A172 (cell line): ENCODE data around the gene WNT2. TPM values are rescaled to one million over a fixed set of nuclear protein-coding genes. Genes with fewer than 3 reads are reported as not detected.
"Not testable (repeated sequence)": the region's sequence is repeated elsewhere in the genome, so short reads cannot be mapped to it uniquely, and the experiment has no call there.

Source experiments
- DNase-seq: peaks from one replicate; pipeline ENCODE4 v3.0.0-alpha.2; 2015; ENCODE audit warnings: low spot score
- total RNA-seq: library from RNA; depleted of rRNA; stranded (reverse); fragments of >200 nt; shearing (Covaris generic); gene quantifications from 2 replicates; pipeline ENCODE4 v1.2.3, GENCODE V29; 2014; rRNA removed

WNT2 gene
- total RNA-seq, 1 experiment from 2014 or later, result not detected

- DNase-seq, result no peak
Measured at GRCh38 chr7:117262546-117262945, 60.3 kb downstream of the WNT2 start.

DNA sequence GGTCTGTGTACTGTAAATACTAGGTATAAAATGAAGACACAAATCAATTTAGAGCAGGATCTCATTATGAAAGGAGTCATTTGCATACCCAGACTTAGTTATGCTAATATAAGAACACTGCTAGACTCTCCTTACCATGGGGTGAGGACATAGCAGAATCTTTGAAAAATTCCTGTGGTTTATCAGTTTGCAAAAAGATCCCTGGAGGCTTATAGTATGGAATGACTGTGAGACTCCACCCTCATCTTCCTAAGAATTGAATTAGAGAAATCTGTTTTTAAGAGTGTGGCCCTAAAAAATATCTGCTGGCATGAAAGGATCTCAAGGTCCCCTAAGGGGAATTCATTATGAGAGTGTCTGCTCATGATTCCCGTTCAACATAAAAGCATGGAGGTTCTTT lies 63.2 kb downstream of the WNT2 start:
- DNase-seq, result no peak

DNA sequence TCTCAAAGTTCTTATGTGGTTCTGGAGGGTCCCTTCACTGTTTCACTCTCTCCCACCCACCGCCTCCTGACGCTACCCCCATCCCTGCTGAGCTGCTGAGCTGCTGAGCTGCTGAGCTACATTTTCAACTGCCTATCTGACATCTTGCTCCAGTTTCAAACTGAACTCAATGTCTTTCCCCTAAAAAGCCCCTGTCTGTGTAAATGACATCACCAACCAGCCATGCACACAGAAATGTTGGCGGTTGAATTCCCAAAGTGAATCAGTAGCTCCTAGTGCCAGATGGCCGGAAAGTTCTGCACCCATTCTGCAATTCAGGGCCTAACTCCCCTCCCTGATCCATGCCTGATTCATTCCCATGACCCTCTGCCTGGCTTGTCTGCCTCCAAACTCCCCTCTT lies 71.2 kb downstream of the WNT2 start:
- DNase-seq, result no peak

- no peak for DNase-seq
Measured at GRCh38 chr7:117250801-117251200, 72.1 kb downstream of the WNT2 start.

DNA sequence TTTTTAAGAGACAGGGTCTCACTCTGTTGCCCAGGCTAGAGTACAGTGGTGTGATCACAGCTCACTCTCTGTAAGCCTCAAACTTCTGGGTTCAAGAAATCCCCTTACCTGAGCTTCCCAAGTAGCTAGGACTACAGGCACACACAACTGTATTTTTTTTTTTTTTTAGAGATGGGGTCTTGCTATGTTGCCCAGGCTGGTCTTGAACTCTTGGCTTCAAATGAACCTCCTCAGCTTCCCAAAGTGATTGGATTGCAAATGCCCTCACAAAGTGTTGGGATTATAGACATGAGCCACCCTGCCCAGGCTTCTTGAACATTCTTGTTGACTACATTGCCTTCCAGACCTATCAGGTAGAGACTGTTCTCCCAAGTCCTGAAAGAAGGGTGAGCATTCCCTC lies 72.6 kb downstream of the WNT2 start:
- DNase-seq, result no peak

- no peak for DNase-seq
Measured at GRCh38 chr7:117249696-117250095, 73.2 kb downstream of the WNT2 start.

GRCh38 chr7:117248829-117249228 lies 74.0 kb downstream of the WNT2 start:
- no peak for DNase-seq

DNA sequence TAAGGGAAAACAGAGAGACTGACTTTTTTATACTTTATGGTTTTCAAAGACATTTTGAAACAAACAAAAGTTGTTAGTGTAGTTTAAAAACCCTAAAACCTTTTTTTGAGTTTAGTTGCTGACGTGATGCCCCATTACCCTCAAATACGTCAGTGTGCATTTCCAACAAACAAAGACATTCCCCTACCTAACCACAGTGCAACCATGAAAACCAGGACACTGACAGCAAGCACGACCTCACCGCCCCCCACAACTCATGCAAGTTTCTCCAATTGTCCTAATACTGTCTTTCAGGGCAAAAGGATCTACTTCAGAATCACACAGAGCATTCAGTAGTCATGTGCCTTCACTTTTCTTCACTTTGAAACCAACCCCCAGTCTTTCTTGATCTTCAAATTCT lies 75.0 kb downstream of the WNT2 start:
- no peak for DNase-seq

GRCh38 chr7:117245703-117246102 lies 77.2 kb downstream of the WNT2 start:
- not testable (repeated sequence) for DNase-seq

- no peak for DNase-seq
Measured at GRCh38 chr7:117243390-117243789, 79.5 kb downstream of the WNT2 start.

- DNase-seq, result no peak
Measured at GRCh38 chr7:117241088-117241487, 81.8 kb downstream of the WNT2 start.

- no peak for DNase-seq
Measured at GRCh38 chr7:117238937-117239336, 83.9 kb downstream of the WNT2 start.

- no peak for DNase-seq
Measured at GRCh38 chr7:117238472-117238871, 84.4 kb downstream of the WNT2 start.

DNA sequence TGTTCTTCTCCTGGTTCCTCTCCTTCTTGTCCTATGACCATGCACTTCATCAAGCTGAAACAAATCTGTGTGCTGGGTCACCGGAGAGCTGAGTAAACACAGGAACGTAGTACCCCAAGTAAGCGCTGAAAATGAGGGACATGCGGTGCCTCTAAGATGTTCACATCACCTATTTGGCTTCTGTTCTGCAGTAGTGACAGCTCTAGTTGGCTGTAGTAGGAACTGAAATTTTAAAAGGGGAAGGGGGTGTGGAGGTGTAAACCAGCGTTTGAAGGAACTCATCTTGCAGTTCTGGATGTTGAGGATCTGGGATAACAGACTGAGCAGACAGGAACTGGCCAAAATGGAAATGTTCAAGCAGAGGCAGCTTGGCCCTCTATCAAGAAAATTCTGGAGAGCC lies 85.2 kb downstream of the WNT2 start:
- no peak for DNase-seq

DNA sequence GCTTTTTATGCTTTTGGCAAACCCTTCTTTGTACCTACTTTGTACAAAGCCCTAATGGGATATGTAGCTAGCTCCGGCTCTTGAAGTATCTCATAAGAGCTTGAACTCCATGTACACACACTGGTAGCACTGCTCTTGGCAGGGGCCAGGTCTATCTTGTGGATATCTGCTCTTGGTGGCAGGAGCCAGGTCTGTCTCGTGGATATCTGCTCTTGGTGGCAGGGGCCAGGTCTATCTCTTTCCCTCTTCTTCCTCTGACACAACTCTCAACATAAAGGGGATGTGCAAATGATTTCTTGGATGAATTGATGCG lies 91.9 kb downstream of the WNT2 start:
- DNase-seq, result no peak

DNA sequence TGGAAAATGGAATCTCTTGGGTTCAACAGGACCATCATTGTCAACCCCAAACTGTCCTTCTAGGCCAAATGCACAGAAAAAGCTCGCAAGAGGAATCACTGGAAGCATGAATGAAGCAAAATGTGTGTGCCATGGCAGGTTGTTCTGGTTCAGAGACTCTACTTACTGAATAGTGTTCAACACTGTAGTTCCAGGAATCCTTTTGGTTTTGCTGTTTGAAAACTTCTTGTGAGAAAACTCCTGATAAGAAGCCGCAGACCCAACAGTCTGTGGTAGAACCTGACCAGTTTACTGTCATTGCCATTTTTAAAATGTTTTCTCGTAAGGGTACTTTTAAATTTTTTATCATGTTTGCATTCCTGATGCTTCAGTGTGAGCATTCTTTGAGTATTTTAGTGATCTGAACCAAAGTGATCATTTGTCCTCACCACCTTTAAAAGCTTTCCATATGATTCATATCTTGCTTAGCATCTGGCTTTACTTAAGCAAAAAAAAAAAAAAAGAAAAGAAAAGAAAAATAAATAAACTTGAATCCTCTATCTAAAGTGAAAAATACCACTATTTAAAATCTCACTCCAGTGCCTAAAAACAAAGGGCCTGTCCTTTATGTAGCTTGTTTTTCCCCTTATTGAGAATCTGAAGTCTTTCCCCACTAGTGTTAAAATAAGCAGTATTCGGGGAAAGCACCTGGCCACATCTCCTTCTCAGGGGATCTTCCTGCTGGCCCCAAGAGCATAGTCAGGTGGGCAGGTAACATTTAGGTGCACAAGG lies 92.4 kb downstream of the WNT2 start:
- DNase-seq, result peak; percentile 26

GRCh38 chr7:117229350-117229749 lies 93.5 kb downstream of the WNT2 start:
- DNase-seq, result no peak

- DNase-seq, result no peak
Measured at GRCh38 chr7:117227091-117227490, 95.8 kb downstream of the WNT2 start.

DNA sequence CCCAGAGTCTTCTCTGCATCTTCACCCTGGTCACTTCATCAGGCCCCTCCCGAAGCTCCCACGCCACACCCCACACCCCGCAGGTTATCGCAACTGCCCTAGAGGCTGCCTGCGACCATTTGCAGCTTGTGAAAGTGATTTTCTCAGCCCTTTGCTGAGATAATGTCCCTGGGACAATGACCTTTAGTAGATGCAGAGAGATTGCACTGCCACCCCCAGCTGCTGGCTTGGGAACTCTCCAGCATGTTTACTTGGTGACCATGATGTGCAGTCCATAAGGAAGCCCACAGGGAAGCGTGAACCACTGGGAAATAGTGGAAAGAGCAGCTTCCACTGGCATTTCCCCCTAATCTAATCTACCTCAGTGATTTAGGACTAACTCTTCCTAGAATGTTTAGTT lies 97.3 kb downstream of the WNT2 start:
- no peak for DNase-seq

Other genes starting within 250 kb of the WNT2 start
- gene ASZ1, start 104.4 kb upstream of the WNT2 start, total RNA-seq, result not detected in 2 replicates
- gene CFTR, start 157.0 kb upstream of the WNT2 start, total RNA-seq, result 0.02 TPM in 1 of 2 replicates, not detected in the other